GM18951 (cell line): ENCODE measurements around the gene CLEC20A.

Experiments used
- POLR2A ChIP-seq: IDR thresholded peaks from 4 replicates; pipeline ENCODE4 v1.6.1; 2011; ENCODE audit warnings: mild to moderate bottlenecking; ENCODE audit not compliant: insufficient read length, insufficient read depth; ENCODE audit errors: extremely low read depth
- in situ Hi-C: fragments of 300-500 bp; cut with MboI; formaldehyde crosslinking; loops from one replicate; pipeline ENCODE4 v1.12.0; 2022; ENCODE audit warnings: low sequenced_read_pairs, mixed read lengths, inconsistent platforms; ENCODE audit not compliant: unreplicated experiment

Gene CLEC20A

GRCh38 chr1:178434899-178435435, 61.8 kb downstream of the CLEC20A start:
- in situ Hi-C loops, result no loop called here

GRCh38 chr1:178434360-178434759, 62.4 kb downstream of the CLEC20A start:
- in situ Hi-C loops, result no loop called here
- no peak for TF ChIP-seq POLR2A

More at GRCh38 chr1:178434899-178435435, 61.8 kb downstream of the CLEC20A start:
- TF ChIP-seq POLR2A, result no peak
